ENCODE data around the gene CORO2A.

DNA sequence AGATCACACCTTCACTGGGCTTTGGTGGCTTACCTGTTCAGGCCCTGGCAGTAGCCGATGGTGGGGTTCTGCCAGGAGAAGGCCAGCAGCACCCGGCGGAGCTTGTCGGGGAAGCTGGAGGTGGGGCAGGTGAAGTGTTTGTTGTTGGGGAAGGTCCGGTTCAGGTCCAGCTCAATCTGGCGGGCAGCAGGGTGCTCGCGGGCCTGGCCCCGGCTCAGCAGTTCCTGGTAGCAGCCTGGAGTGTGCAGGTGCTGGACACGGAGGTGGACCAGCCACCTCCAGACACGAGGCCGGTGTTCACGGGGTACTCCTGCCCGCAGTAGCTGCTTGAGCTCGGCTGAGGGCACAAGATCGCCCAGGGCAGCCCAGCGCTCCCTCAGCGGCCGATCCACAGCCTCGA lies 16.2 kb upstream of the CORO2A start:
- TF ChIP-seq ZNF830 (tag by site-specific recombination; IDR thresholded peaks at IDR 0.05; ENCODE audit: low read depth) = no peak
- TF ChIP-seq CTCF (tag by site-specific recombination; IDR thresholded peaks at IDR 0.05) = no peak
- TF ChIP-seq ZBTB6 (tag by site-specific recombination; IDR thresholded peaks at IDR 0.05) = no peak
- TF ChIP-seq ZNF138 (tag by site-specific recombination; IDR thresholded peaks at IDR 0.05; ENCODE audit: borderline replicate concordance) = no peak
- no peak for TF ChIP-seq ZNF404 (tag by site-specific recombination; IDR thresholded peaks at IDR 0.05)
- no peak for TF ChIP-seq ZFHX2 (tag by site-specific recombination; conservative IDR thresholded peaks at IDR 0.05)
- TF ChIP-seq, protein P1, sequence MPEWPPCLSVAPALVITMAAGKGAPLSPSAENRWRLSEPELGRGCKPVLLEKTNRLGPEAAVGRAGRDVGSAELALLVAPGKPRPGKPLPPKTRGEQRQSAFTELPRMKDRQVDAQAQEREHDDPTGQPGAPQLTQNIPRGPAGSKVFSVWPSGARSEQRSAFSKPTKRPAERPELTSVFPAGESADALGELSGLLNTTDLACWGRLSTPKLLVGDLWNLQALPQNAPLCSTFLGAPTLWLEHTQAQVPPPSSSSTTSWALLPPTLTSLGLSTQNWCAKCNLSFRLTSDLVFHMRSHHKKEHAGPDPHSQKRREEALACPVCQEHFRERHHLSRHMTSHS (tag by site-specific recombination; IDR thresholded peaks at IDR 0.05) = no peak
- no peak for TF ChIP-seq ELK4 (IDR thresholded peaks at IDR 0.05; ENCODE audit: borderline replicate concordance, low read depth, low read length)
